Pancreas (tissue), 10 donors: ENCODE results near the gene HS3ST6. TPM values are rescaled to one million over a fixed set of nuclear protein-coding genes. Genes with fewer than 3 reads are reported as not detected.
A peak's percentile ranks its signal among the peaks of the same experiment; 100 is the strongest.
"Not testable (repeated sequence)": the region's sequence is repeated elsewhere in the genome, so short reads cannot be mapped to it uniquely, and the experiment has no call there.

Experiments used
- ATAC-seq, 4 donors: fragments of 200-7000 bp; cut with Tn5 transposase; one replicate each; pipeline versions ENCODE4 v1.8.0 to v1.9.1; 2020; ENCODE audit warnings: mild to moderate bottlenecking in 4 of 4, moderate library complexity in 4 of 4
- DNase-seq, 6 donors: peaks; one replicate each; pipeline ENCODE4 v3.0.0-alpha.2; 2020
- FAIRE-seq: peaks from 2 replicates; lab custom pipeline; 2012; peaks lifted over from hg19 to GRCh38; lab: Jason Lieb, UNC
- H3K27ac ChIP-seq, 4 donors: fragments of 200-600 bp; sonication (generic); 1 replicate in 3 of 4; 2 replicates in 1 of 4; pipeline versions ENCODE4 v1.5.0 to v1.8.0; 2020
- H3K27me3 ChIP-seq, 4 donors: fragments of 200-600 bp; one replicate each; pipeline ENCODE4 v1.8.0; 2021
- H3K36me3 ChIP-seq, 3 donors: fragments of 200-600 bp; sonication (generic) in 1 of 3; one replicate each; pipeline versions ENCODE4 v1.5.0 to v1.8.0; 2020 to 2021
- H3K4me1 ChIP-seq, 3 donors: fragments of 200-600 bp; one replicate each; pipeline ENCODE4 v1.8.0; 2021
- H3K4me3 ChIP-seq, 4 donors: fragments of 200-600 bp; sonication (generic) in 2 of 4; one replicate each; pipeline versions ENCODE4 v1.5.0 to v1.8.0; 2020 to 2021
- H3K9me3 ChIP-seq, 4 donors: fragments of 200-600 bp; one replicate each; pipeline ENCODE4 v1.8.0; 2021
- CTCF ChIP-seq, 4 donors: fragments of 200-600 bp; sonication (generic) in 3 of 4; IDR thresholded peaks; one replicate each; pipeline versions ENCODE4 v1.5.0 to v1.8.0; 2021; ENCODE audit warnings: antibody characterized with exemption in 4 of 4
- WGBS, 2 donors: extraction: QIAGEN DNeasy Blood & Tissue Kit; methylation state at CpG; one replicate each; pipeline ENCODE4 v1.1.7; 2013; 5-methylcytosine and 5-hydroxymethylcytosine counted together
- intact Hi-C, 3 donors: fragments of 100-400 bp; cut with DNase I; formaldehyde crosslinking; loops; one replicate each; pipeline versions ENCODE4 v1.11.1 to v1.14.2; 2022
- polyA plus RNA-seq, 2 donors: library from polyadenylated mRNA; stranded (reverse); fragments of 200-250 nt; gene quantifications; one replicate each; pipeline ENCODE4 v1.2.3, GENCODE V29; 2013
- total RNA-seq, 6 donors: library from RNA; stranded (reverse); fragmentation: NEBNext Ultra II Directional in 4 of 6; extraction: Animal tissue kit (Norgen Biotek cat#: 25700) in 4 of 6; gene quantifications; one replicate each; pipeline versions ENCODE4 v1.2.1 to v1.2.4, GENCODE V29; 2021 to 2023
- donor health status: healthy with polysubstance abuse.
- donor health status: DM: no; HTN: no; CAD: no; lungs with moderate emphysema.
- donor health status: DM: no; HTN: no; CAD: no.
- donor health status: control.
- donor health status: control.
- donor health status: Bipolar disorder and iron deficiency.
- donor health status: DM: yes; HTN: yes; CAD: no.
- donor health status: DM: no; HTN: no; CAD: no.
- donor health status: DM: no; HTN: no; CAD: no.
- donor health status: DM: yes; HTN: yes; CAD: no.

The HS3ST6 gene
- total and polyA plus RNA-seq, 8 donors: 0.11 TPM; not detected in 7

- intact Hi-C loops: no loop called here
- WGBS, 2 donors: 0 to 1% methylated on average over 73 to 79 of the region's 79 CpGs
- Histone ChIP-seq H3K4me3 (peak within 1 kb of the TSS; percentile 32 to 91 (median 78)), H3K9me3 (no peaks in the 10 kb centered on the region), H3K4me1 (peaks cover 0 to 21% (median 17%) of the 10 kb centered on the region in 3 donors), H3K27ac (peak within 1 kb of the TSS; percentile 35 to 79 (median 66)), H3K27me3 (no peaks in the 10 kb centered on the region), H3K36me3 (peaks cover 0 to 20% (median 10%) of the 10 kb centered on the region in 3 donors)
- peak; percentile 86 to 93 (median 90) for ATAC-seq
- TF ChIP-seq CTCF (IDR thresholded peaks at IDR 0.05): peak; percentile 25 to 56 (median 51)
- DNase-seq: peak; percentile 89 to 99 (median 96)
- no peak for FAIRE-seq
These were observed 41.2 kb upstream of the HS3ST6 start, which contains the start of gene NDUFB10 for GRCh38 chr16:1959269-1960039. NDUFB10 (plus strand) TSS chr16:1959538; CDS start chr16:1959625, 87 bp downstream.

- peaks cover 0 to 20% (median 10%) of the 10 kb centered on the region in 3 donors for H3K36me3 ChIP-seq
- H3K4me3 ChIP-seq: peak overlapping the region in 2 of 4 donors; percentile 72 to 84
- H3K27me3 ChIP-seq: no peaks in the 10 kb centered on the region
- H3K4me1 ChIP-seq: peaks cover 0 to 26% (median 17%) of the 10 kb centered on the region in 3 donors
- ATAC-seq (peak in 1 of 4 donors; percentile 0), DNase-seq (peak in 5 of 6 donors; percentile 28 to 82 (median 67)), FAIRE-seq (no peak)
- TF ChIP-seq CTCF (IDR thresholded peaks at IDR 0.05): no peak
- H3K27ac ChIP-seq: peak overlapping the region in 1 of 4 donors; percentile 79
- H3K9me3 ChIP-seq: no peaks in the 10 kb centered on the region
- WGBS, 2 donors: 23 to 25% methylated on average over 14 of the region's 14 CpGs
- intact Hi-C loops: no loop called here
These were observed 40.6 kb upstream of the HS3ST6 start for GRCh38 chr16:1958715-1959268.

GRCh38 chr16:1958143-1958491, 39.9 kb upstream of the HS3ST6 start:
- ATAC-seq, H3K4me3 ChIP-seq, H3K9me3 ChIP-seq, intact Hi-C loops, H3K27ac ChIP-seq, FAIRE-seq, H3K27me3 ChIP-seq: not testable (repeated sequence)
- WGBS, 2 donors: 62 to 72% methylated on average over 23 to 30 of the region's 30 CpGs
- Histone ChIP-seq H3K36me3 (peaks cover 0 to 20% (median 10%) of the 10 kb centered on the region in 3 donors), H3K4me1 (peaks cover 0 to 20% (median 12%) of the 10 kb centered on the region in 3 donors)
- DNase-seq: peak in 3 of 6 donors; percentile 55 to 76 (median 64)

- FAIRE-seq, DNase-seq, H3K27me3 ChIP-seq, H3K4me3 ChIP-seq, intact Hi-C loops, H3K9me3 ChIP-seq, H3K27ac ChIP-seq, ATAC-seq: not testable (repeated sequence)
- peaks cover 0 to 15% (median 10%) of the 10 kb centered on the region in 3 donors for H3K36me3 ChIP-seq
- 83 to 86% methylated on average over 21 of the region's 22 CpGs for WGBS, 2 donors
- H3K4me1 ChIP-seq: peaks cover 0 to 17% (median 8%) of the 10 kb centered on the region in 3 donors
These were observed 39.4 kb upstream of the HS3ST6 start for GRCh38 chr16:1957434-1958142.

- H3K4me1 ChIP-seq: peaks cover 0 to 8% (median 0%) of the 10 kb centered on the region in 3 donors
- peak in 3 of 4 donors; percentile 21 to 48 (median 38) for ATAC-seq
- no peaks in the 10 kb centered on the region for H3K9me3 ChIP-seq
- H3K27ac ChIP-seq: peak overlapping the region in 3 of 4 donors; percentile 16 to 57 (median 26)
- no peak for FAIRE-seq
- peak overlapping the region in 2 of 4 donors; percentile 17 to 49 for H3K4me3 ChIP-seq
- no peaks in the 10 kb centered on the region for H3K36me3 ChIP-seq
- no peak for DNase-seq
- intact Hi-C loops: no loop called here
- TF ChIP-seq CTCF (IDR thresholded peaks at IDR 0.05): no peak
- H3K27me3 ChIP-seq: no peaks in the 10 kb centered on the region
- WGBS, 2 donors: 80 to 95% methylated on average over 22 of the region's 22 CpGs
These were observed 35.5 kb upstream of the HS3ST6 start for GRCh38 chr16:1953734-1954133.
